SU-DHL-6 (cell line): ENCODE data around the gene JSRP1.

Source experiments
- H2AFZ ChIP-seq: fragments of 200-600 bp; sonication (generic); 2 replicates; pipeline ENCODE4 v1.6.1; 2014; ENCODE audit warnings: low read depth, mild to moderate bottlenecking, moderate library complexity, mixed read lengths, antibody characterized with exemption, low read length; ENCODE audit not compliant: severe bottlenecking
- H3F3A ChIP-seq: fragments of 200-600 bp; shearing (Covaris generic); 2 replicates; pipeline ENCODE4 v1.6.0; 2016; ENCODE audit warnings: antibody characterized with exemption, mild to moderate bottlenecking; ENCODE audit not compliant: insufficient read depth
- H3K27ac ChIP-seq: fragments of 200-600 bp; sonication (generic); 2 replicates; pipeline ENCODE4 v1.5.1; 2016; ENCODE audit warnings: low read depth, mild to moderate bottlenecking, low read length, moderate library complexity, mixed read lengths
- H3K27me3 ChIP-seq: fragments of 200-600 bp; sonication (generic), shearing (Covaris generic); 2 replicates; pipeline ENCODE4 v1.6.0; 2014; ENCODE audit warnings: mild to moderate bottlenecking, low read length
- H3K36me3 ChIP-seq: fragments of 200-600 bp; sonication (generic); 2 replicates; pipeline ENCODE4 v1.6.1; 2014; ENCODE audit warnings: mild to moderate bottlenecking, low read length, mixed read lengths
- H3K4me2 ChIP-seq: fragments of 300-600, 200-600 bp; shearing (Covaris generic), sonication (generic); 2 replicates; pipeline ENCODE4 v1.6.0; 2014; ENCODE audit warnings: low read length, low read depth, mild to moderate bottlenecking; ENCODE audit not compliant: poor library complexity, severe bottlenecking
- H3K4me3 ChIP-seq: fragments of 200-600 bp; sonication (generic); 2 replicates; pipeline ENCODE4 v1.5.1; 2014; ENCODE audit warnings: antibody characterized with exemption, low read length, mild to moderate bottlenecking, mixed read lengths; ENCODE audit not compliant: insufficient read depth, poor library complexity, severe bottlenecking
- H3K79me2 ChIP-seq: fragments of 200-600 bp; sonication (generic); 2 replicates; pipeline ENCODE4 v1.6.1; 2014; ENCODE audit warnings: mild to moderate bottlenecking, low read length, moderate library complexity; ENCODE audit not compliant: insufficient read depth
- H3K9ac ChIP-seq: fragments of 200-600 bp; sonication (generic); 2 replicates; pipeline ENCODE4 v1.7.0; 2014; ENCODE audit warnings: mild to moderate bottlenecking, low read length
- H3K9me2 ChIP-seq: fragments of 200-600 bp; sonication (generic); replicated peaks from 2 replicates; pipeline ENCODE4 v1.6.1; 2014; ENCODE audit warnings: low read length; ENCODE audit not compliant: insufficient read depth
- H3K9me3 ChIP-seq: fragments of 200-600 bp; sonication (generic); 2 replicates; pipeline ENCODE4 v1.6.1; 2014; ENCODE audit warnings: low read length, mixed read lengths; ENCODE audit not compliant: insufficient read depth
- H4K20me1 ChIP-seq: fragments of 200-600 bp; sonication (generic); 2 replicates; pipeline ENCODE4 v1.6.1; 2014; ENCODE audit warnings: low read depth, mild to moderate bottlenecking, antibody characterized with exemption, low read length, moderate library complexity, mixed read lengths
- CTCF ChIP-seq: fragments of 200-600 bp; sonication (generic); IDR thresholded peaks from one replicate; pipeline ENCODE4 v1.5.1; 2017; ENCODE audit warnings: antibody characterized with exemption, mild to moderate bottlenecking, low read length, moderate library complexity; ENCODE audit not compliant: insufficient read depth, poor library complexity, severe bottlenecking
- EZH2phosphoT487 ChIP-seq: fragments of 200-600 bp; sonication (generic), shearing (Covaris generic); conservative IDR thresholded peaks from 2 replicates; pipeline ENCODE4 v1.6.1; 2018; ENCODE audit warnings: mild to moderate bottlenecking, antibody characterized with exemption, low read length, moderate library complexity, mixed read lengths

The JSRP1 gene

GRCh38 chr19:2246014-2246620, 10.1 kb downstream of the JSRP1 start:
- TF ChIP-seq CTCF: no peak
- TF ChIP-seq EZH2phosphoT487: no peak
- Histone ChIP-seq H3K9me3 (no peaks in the 10 kb centered on the region), H3F3A (0 out of 2 replicates have a peak, but pooled peaks cover 6% of the 10 kb centered on the region), H3K4me2 (no peak overlapping the region), H2AFZ (no peak overlapping the region), H3K36me3 (no peaks in the 10 kb centered on the region), H3K27ac (no peak overlapping the region), H3K79me2 (peaks cover 26% of the 10 kb centered on the region), H3K9me2 (no peaks in the 10 kb centered on the region), H3K4me3 (no peak overlapping the region), H3K9ac (no peak overlapping the region), H3K27me3 (no peaks in the 10 kb centered on the region), H4K20me1 (no peaks in the 10 kb centered on the region; the same call in 1 of the 2 replicates)

GRCh38 chr19:2245273-2245672, 10.9 kb downstream of the JSRP1 start:
- Histone ChIP-seq H3F3A (0 out of 2 replicates have a peak, but pooled peaks cover 6% of the 10 kb centered on the region), H2AFZ (no peak overlapping the region), H3K27me3 (no peaks in the 10 kb centered on the region), H4K20me1 (no peaks in the 10 kb centered on the region; the same call in 1 of the 2 replicates), H3K4me2 (no peak overlapping the region), H3K36me3 (no peaks in the 10 kb centered on the region), H3K9ac (no peak overlapping the region), H3K9me3 (no peaks in the 10 kb centered on the region), H3K9me2 (no peaks in the 10 kb centered on the region), H3K79me2 (peaks cover 34% of the 10 kb centered on the region), H3K4me3 (no peak overlapping the region), H3K27ac (no peak overlapping the region)
- TF ChIP-seq EZH2phosphoT487 (no peak), CTCF (no peak)

GRCh38 chr19:2244486-2244885, 11.7 kb downstream of the JSRP1 start:
- H3K4me3 ChIP-seq: no peak overlapping the region
- no peaks in the 10 kb centered on the region for H3K27me3 ChIP-seq
- no peak for TF ChIP-seq EZH2phosphoT487
- TF ChIP-seq CTCF: no peak
- H3K27ac ChIP-seq: no peak overlapping the region
- no peak overlapping the region for H3K9ac ChIP-seq
- H3K36me3 ChIP-seq: no peaks in the 10 kb centered on the region
- no peak overlapping the region for H2AFZ ChIP-seq
- no peaks in the 10 kb centered on the region for H3K9me3 ChIP-seq
- no peak overlapping the region for H3K4me2 ChIP-seq
- H3F3A ChIP-seq: 0 out of 2 replicates have a peak, but pooled peaks cover 6% of the 10 kb centered on the region
- peaks cover 42% of the 10 kb centered on the region for H3K79me2 ChIP-seq
- H3K9me2 ChIP-seq: no peaks in the 10 kb centered on the region
- peaks cover 3% of the 10 kb centered on the region; the same call in 1 of the 2 replicates for H4K20me1 ChIP-seq
